LNCAP (cell line): Measurements from ENCODE around the gene BCL2L11.

Experiments
- TF ChIP-seq, protein P1 (sequence below): fragments of 450-650 bp; IDR thresholded peaks from 2 replicates; pipeline ENCODE4 v1.5.1; 2017; ENCODE audit warnings: mild to moderate bottlenecking

The BCL2L11 gene

DNA sequence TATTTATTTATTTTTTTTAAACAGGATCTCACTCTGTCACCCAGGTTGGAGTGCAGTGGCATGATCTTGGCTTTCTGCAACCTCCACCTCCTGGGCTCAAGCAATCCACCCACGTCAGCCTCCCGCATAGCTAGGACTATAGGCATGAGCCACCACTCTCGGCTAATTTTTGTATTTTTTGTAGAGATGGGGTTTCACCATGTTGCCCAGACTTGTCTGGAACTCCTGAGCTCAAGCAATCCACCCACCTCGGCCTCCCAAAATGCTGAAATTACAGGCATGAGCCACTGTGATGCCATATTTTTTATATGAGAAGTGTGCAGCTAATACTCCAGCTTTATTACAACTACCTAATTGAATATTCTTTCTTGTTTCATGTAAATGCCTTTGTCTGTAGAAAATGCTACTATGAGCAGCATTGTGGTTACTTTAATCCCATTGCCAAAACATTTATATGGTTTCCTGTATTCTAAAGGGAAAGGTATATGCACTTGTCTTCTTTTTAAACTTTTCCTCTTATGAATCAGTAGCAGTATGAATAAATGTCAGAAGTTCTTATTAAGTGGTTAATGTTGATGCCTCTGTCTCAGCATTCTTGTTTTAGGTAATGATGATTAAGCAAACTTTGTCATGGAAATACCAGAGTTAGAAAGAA is 9.5 kb upstream of the BCL2L11 start:
- TF ChIP-seq, protein P1, sequence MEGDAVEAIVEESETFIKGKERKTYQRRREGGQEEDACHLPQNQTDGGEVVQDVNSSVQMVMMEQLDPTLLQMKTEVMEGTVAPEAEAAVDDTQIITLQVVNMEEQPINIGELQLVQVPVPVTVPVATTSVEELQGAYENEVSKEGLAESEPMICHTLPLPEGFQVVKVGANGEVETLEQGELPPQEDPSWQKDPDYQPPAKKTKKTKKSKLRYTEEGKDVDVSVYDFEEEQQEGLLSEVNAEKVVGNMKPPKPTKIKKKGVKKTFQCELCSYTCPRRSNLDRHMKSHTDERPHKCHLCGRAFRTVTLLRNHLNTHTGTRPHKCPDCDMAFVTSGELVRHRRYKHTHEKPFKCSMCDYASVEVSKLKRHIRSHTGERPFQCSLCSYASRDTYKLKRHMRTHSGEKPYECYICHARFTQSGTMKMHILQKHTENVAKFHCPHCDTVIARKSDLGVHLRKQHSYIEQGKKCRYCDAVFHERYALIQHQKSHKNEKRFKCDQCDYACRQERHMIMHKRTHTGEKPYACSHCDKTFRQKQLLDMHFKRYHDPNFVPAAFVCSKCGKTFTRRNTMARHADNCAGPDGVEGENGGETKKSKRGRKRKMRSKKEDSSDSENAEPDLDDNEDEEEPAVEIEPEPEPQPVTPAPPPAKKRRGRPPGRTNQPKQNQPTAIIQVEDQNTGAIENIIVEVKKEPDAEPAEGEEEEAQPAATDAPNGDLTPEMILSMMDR, result no peak

DNA sequence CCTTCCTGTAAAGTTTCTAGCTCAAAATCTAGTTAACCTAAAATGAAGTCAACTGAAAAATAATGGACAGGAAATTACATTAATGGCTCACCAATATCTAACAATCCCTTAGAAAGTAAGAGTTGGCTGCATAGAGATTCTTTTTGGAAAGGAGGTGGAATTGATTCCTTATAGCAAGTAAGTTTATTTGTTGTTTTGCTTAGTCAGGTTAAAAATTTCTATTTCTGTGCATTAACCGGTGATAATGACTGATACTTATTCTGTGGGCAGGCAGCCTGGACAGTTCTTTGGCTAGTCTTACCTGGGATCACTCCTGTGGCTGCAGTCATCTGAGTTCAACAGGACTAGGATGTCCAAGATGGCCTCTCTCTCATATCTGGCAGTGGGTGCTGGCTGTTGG is 6.9 kb upstream of the BCL2L11 start:
- TF ChIP-seq, protein P1, result no peak

DNA sequence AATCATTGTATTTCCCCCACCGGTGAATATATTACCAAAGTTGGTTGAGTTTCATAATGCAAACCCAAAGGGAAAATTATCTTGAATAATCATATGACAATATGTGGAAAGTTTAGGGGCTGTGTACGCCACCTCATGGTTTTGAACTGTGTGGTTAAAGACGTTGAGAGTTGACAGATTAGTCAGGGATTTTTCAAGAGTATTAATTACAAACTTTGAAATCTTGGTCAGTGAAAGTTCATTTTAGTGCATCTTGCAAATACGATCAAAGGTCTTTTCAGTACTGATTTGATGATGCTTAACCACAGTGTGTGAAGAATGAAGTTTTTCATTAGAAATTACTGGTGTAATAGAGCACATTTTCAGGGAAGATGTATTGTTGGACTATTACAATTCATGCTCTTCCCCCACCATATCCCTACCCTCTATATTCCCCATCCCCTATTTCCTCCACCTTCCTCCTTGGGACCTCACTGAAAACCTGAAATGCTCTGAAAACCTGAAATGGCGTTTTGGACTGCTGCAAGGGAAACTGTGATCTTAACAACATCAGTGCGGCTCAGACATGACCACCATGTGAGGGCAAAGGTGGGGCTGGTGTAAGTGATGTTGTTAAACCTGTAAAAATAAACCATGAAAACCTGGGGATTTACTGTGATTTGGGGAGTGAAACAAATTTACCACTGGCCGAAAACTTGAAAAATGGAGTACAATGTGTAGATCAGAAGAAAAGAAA is 4.5 kb upstream of the BCL2L11 start:
- TF ChIP-seq, protein P1, result no peak

DNA sequence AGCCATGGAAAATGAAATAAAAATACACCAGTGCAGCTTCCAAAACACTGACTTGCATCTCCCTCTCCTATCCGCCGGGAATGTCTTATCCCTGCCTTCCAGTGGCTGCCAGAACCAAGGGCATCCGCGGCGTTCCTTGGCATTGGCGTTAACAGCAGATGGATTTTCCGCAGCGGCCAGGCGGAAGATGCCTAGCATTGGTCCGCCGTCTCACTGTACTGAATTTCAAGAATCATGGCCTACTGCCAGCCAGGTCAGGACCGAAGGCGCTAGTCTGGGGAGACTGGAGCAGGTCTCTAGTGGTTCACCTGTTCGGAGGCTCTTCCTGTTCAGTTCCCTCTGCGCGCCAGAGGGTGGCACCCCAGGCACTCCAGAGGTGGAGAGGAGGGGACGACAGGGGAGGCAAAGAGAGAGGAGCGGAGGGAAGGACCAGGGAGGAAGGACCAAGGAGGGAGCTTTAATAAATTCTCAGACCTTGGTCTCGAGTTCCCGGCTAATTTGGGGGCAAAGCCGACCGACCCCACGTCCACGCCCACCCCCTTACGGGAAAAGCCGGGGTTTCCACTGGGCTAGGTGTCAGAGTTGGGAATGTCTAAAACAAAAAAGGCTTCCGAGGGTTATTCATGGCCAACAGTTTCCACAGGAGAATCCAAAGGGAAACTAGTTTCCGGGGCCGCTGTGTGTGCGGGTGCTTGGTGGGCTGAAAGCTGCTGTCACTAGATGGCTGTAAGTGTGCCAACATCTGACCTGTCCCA is 3.7 kb upstream of the BCL2L11 start:
- TF ChIP-seq, protein P1, result peak; percentile 73

DNA sequence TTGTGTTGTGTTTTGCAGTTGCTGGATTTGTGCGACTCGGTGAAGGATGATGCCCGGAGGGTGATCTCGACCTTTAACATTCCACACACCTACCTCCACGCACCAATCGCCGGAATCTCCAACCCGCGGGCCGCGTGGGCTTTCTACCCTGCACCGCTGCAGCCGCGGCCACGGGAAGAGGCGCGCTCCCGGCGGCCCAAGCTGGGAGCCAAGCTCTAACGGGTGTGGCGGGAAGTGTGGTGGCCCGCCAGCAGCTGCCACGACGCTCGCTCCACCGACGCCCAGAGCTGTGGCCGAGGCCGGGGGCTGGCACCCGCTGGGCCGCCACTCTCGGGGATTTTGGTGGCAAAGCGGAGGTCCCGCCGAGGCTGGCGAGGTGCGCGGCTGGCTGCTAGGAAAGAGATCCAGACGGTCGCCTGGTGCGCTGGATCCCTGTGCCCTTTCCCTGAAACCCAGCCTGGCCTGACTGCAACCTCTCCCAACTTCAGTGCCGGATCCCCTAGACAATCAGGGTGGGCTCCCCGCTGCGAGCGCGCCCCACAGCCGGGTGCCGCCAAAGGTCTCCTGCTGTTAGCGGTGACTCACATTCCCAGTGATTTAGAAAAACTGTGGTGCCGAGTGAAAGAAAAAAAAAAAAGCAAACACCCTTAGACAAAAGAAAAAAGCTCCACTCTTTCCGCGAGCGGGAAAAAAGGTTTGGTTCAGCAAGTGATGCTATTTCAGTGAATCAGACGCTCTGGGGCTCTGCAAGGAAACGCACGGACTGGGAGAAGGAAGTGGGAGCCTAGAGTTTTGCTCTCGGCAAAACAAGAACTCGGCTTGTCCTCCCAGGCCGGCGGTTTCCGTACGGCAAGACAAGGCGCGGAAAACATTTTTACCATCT is 2.9 kb upstream of the BCL2L11 start:
- TF ChIP-seq, protein P1, result no peak

DNA sequence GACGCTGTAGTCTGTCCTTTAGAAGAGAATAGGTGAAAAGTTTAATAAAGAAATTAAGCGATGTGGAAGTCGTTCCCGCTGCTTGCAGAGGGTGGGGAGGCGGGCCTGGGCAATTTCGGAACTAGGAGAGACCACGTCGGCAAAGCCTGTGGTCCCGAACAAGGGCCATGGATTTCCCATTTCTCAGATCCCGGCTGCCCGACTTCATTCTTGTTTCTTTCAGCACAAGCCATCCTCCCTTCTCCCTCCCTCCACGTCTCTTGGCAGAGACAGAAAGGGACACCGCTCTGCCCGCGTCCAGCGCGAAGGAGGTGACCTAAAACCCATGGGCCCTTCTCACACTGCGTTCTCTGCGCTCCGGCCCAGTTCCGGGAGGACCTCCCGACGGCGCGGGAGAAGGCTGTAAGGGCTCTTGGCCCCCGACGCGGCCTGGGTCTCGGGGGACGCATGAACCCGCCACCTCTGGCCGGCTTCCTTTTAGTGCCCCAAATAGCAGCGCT is 2.2 kb upstream of the BCL2L11 start:
- TF ChIP-seq, protein P1, result no peak
